Endothelial cell of umbilical vein (primary cell): ENCODE measurements around the gene NCOA7. TPM values are rescaled to one million over a fixed set of nuclear protein-coding genes. Genes with fewer than 3 reads are reported as not detected.
A peak's percentile ranks its signal among the peaks of the same experiment; 100 is the strongest.

Experiments used
- BruUV-seq: library from RNA; stranded (reverse); fragments of 400-500 nt; replicated peaks from 2 replicates; lab custom pipeline; 2021; lab: Mats Ljungman, UMichigan
- CTCF ChIA-PET: fragments of 300-600, 350-600 bp; sonication (Branson Sonifier 250); formaldehyde crosslinking; loops from one replicate; lab custom pipeline; 2021; ENCODE audit warnings: antibody characterized with exemption, inconsistent platforms; lab: Charles Lee
- POLR2A ChIA-PET: fragments of 300-600, 350-600 bp; sonication (Branson Sonifier 250); formaldehyde crosslinking; loops from one replicate; lab custom pipeline; 2021; ENCODE audit warnings: antibody characterized with exemption, inconsistent platforms; lab: Charles Lee
- DNase-seq: peaks from one replicate; pipeline ENCODE4 v3.0.0-alpha.2; 2011; ENCODE audit warnings: low read depth, low spot score
- FAIRE-seq: peaks from 2 replicates; lab custom pipeline; 2011; peaks lifted over from hg19 to GRCh38; lab: Jason Lieb, UNC
- H2AFZ ChIP-seq: 2 replicates; pipeline ENCODE4 v1.6.0; 2012; ENCODE audit warnings: low read depth, low read length, control low read depth, inconsistent platforms
- H3K27ac ChIP-seq: 2 replicates; pipeline ENCODE4 v1.5.1; 2011; ENCODE audit warnings: low read depth, mild to moderate bottlenecking, control low read depth, low read length, moderate library complexity; ENCODE audit not compliant: insufficient read depth
- H3K27me3 ChIP-seq, 2 experiments: 2 replicates each; pipeline versions ENCODE4 v1.6.0 to v1.6.1; 2011; ENCODE audit warnings: low read length in 2 of 2, mixed read lengths in 1 of 2; ENCODE audit not compliant: control insufficient read depth in 2 of 2, insufficient read depth in 2 of 2
- H3K36me3 ChIP-seq, 2 experiments: 2 replicates in 1 of 2; 3 replicates in 1 of 2; pipeline ENCODE4 v1.5.1; 2011; ENCODE audit warnings: low read length in 2 of 2, mild to moderate bottlenecking in 1 of 2, moderate library complexity in 1 of 2; ENCODE audit not compliant: control insufficient read depth in 2 of 2, insufficient read depth in 2 of 2; ENCODE audit errors: extremely low read depth in 1 of 2
- H3K4me1 ChIP-seq: 3 replicates; pipeline ENCODE4 v1.5.1; 2011; ENCODE audit warnings: mild to moderate bottlenecking, low read length; ENCODE audit not compliant: control insufficient read depth, insufficient read depth; ENCODE audit errors: extremely low read depth
- H3K4me2 ChIP-seq: 2 replicates; pipeline ENCODE4 v1.6.1; 2011; ENCODE audit warnings: low read length, control low read depth, mixed read lengths; ENCODE audit not compliant: insufficient read depth
- H3K4me3 ChIP-seq, 3 experiments: fragments of 200-600 bp in 1 of 3; sonication (generic), shearing (Covaris generic) in 1 of 3; replicated peaks in 1 of 3; 2 replicates each; pipeline ENCODE4 v1.5.1; 2011 to 2016; ENCODE audit warnings: control low read depth in 3 of 3, low read length in 3 of 3, mild to moderate bottlenecking in 2 of 3, inconsistent platforms in 1 of 3, low read depth in 1 of 3, moderate library complexity in 1 of 3; ENCODE audit not compliant: insufficient read depth in 1 of 3
- H3K79me2 ChIP-seq: 2 replicates; pipeline ENCODE4 v1.6.0; 2012; ENCODE audit warnings: low read length, inconsistent platforms; ENCODE audit not compliant: control insufficient read depth, insufficient read depth
- H3K9ac ChIP-seq: replicated peaks from 2 replicates; pipeline ENCODE3; 2011; ENCODE audit warnings: low read length, control low read depth; ENCODE audit not compliant: insufficient read depth; ENCODE audit errors: extremely low read depth
- H3K9me1 ChIP-seq: replicated peaks from 3 replicates; pipeline ENCODE4 v1.6.0; 2011; ENCODE audit warnings: mild to moderate bottlenecking, low read length; ENCODE audit not compliant: control insufficient read depth, insufficient read depth; ENCODE audit errors: extremely low read depth
- H3K9me3 ChIP-seq: replicated peaks from 2 replicates; pipeline ENCODE4 v1.5.1; 2012; ENCODE audit warnings: low read length, inconsistent platforms; ENCODE audit not compliant: control insufficient read depth, insufficient read depth
- H4K20me1 ChIP-seq: replicated peaks from 2 replicates; pipeline ENCODE3; 2011; ENCODE audit warnings: mild to moderate bottlenecking, low read length; ENCODE audit not compliant: control insufficient read depth, insufficient read depth; ENCODE audit errors: extremely low read depth
- EZH2 ChIP-seq: IDR thresholded peaks from 2 replicates; pipeline ENCODE4 v1.6.1; 2012; ENCODE audit warnings: borderline replicate concordance, low read depth, mild to moderate bottlenecking, moderate library complexity, low read length, inconsistent platforms; ENCODE audit not compliant: severe bottlenecking
- FOS ChIP-seq: IDR thresholded peaks from 2 replicates; pipeline ENCODE4 v1.6.1; 2011; ENCODE audit warnings: mild to moderate bottlenecking, low read length, moderate library complexity, borderline replicate concordance; ENCODE audit not compliant: insufficient read depth
- GATA2 ChIP-seq: IDR thresholded peaks from 2 replicates; pipeline ENCODE4 v1.7.0; 2011; ENCODE audit warnings: low read depth, mild to moderate bottlenecking, moderate library complexity, mixed read lengths, low read length; ENCODE audit not compliant: insufficient read length, insufficient read depth
- JUN ChIP-seq: IDR thresholded peaks from 2 replicates; pipeline ENCODE4 v1.6.1; 2011; ENCODE audit warnings: borderline replicate concordance, low read depth; ENCODE audit not compliant: insufficient read length, insufficient read depth
- MYC ChIP-seq: IDR thresholded peaks from one replicate; pipeline ENCODE4 v1.6.1; 2011; ENCODE audit warnings: mild to moderate bottlenecking, low read depth, low read length
- POLR2A ChIP-seq: IDR thresholded peaks from 2 replicates; pipeline ENCODE4 v1.6.1; 2012; ENCODE audit warnings: low read depth, mild to moderate bottlenecking, control low read depth, low read length
- POLR2AphosphoS5 ChIP-seq: IDR thresholded peaks from 2 replicates; pipeline ENCODE4 v1.6.1; 2012; ENCODE audit warnings: low read depth, mild to moderate bottlenecking, control low read depth, low read length, moderate library complexity; ENCODE audit not compliant: insufficient read depth
- dilution Hi-C: fragments of 300-500 bp; cut with MboI; formaldehyde crosslinking; loops from one replicate; pipeline ENCODE4 v1.15.0; 2019; ENCODE audit warnings: low sequenced_read_pairs; ENCODE audit not compliant: extremely low pct_ligation_motif_present
- intact Hi-C: fragments of 100-400 bp; cut with micrococcal nuclease; formaldehyde crosslinking; loops from one replicate; pipeline ENCODE4 v1.10.0; 2022
- polyA plus RNA-seq, 4 experiments: library from polyadenylated mRNA; depleted of rRNA in 3 of 4; stranded (reverse) in 3 of 4; unstranded in 1 of 4; fragments of >200 nt; gene quantifications; 2 replicates each; pipeline versions ENCODE4 v1.2.1 to v1.2.3, GENCODE V29; 2011 to 2012; ENCODE audit warnings: missing spikeins in 1 of 4
- total RNA-seq: library from RNA; stranded (reverse); gene quantifications from 2 replicates; pipeline ENCODE4 v1.2.3, GENCODE V29; 2021
- TF ChIP-seq, protein P1 (sequence below): IDR thresholded peaks from 2 replicates; pipeline ENCODE4 v1.6.1; 2011; ENCODE audit not compliant: insufficient read depth, insufficient read length
- TF ChIP-seq, protein P2 (sequence below), 2 donors: IDR thresholded peaks; 1 replicate in 1 of 2; 2 replicates in 1 of 2; pipeline ENCODE4 v1.5.1; 2011; ENCODE audit warnings: low read length in 2 of 2, mild to moderate bottlenecking in 2 of 2, moderate library complexity in 2 of 2, control low read depth in 1 of 2, inconsistent platforms in 1 of 2, low read depth in 1 of 2; ENCODE audit not compliant: insufficient read depth in 1 of 2; ENCODE audit errors: extremely low read depth in 1 of 2

The NCOA7 gene
- total and polyA plus RNA-seq, 2 donors (not counting 3 experiments of a cell fraction or from before 2014, with no cell fraction given) = 27.7 to 71.2 TPM

DNA sequence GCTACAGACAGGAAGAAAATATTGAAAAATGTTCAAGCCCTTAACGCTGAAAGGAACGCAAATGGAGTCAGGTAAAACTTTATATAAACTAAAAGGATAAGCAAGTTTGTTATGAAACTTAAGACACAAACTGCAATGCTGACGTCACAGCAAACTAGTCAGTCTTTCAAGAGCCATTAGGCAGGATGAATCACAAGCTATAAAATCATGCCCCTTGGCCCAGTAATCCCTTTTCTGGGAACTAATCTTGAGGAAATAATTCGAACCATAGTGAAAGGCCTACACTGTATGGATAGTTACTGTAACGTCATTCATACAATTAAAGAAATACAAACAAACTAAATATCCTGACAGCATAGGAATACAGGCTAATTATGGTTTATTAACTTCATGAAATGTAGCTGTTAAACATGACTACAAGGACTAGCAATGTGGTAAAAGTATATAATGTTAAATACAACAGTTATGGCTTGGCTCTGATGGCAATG lies 123.1 kb downstream of the NCOA7 start:
- TF ChIP-seq, protein P1, sequence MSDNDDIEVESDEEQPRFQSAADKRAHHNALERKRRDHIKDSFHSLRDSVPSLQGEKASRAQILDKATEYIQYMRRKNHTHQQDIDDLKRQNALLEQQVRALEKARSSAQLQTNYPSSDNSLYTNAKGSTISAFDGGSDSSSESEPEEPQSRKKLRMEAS = no peak
- peak; percentile 46 for TF ChIP-seq JUN
- peak; percentile 45 for TF ChIP-seq FOS
- dilution Hi-C loops = no loop called here
- H2AFZ ChIP-seq = no peak overlapping the region
- FAIRE-seq (peak; percentile 59), DNase-seq (peak; percentile 78)
- H3K9me3 ChIP-seq = no peaks in the 10 kb centered on the region
- H3K27me3 ChIP-seq = no peaks in the 10 kb centered on the region
- H3K36me3 ChIP-seq = peaks cover 11 to 13% of the 10 kb centered on the region in 2 experiments
- peak overlapping the region; percentile 15 for H3K27ac ChIP-seq
- H4K20me1 ChIP-seq = no peaks in the 10 kb centered on the region
- H3K9ac ChIP-seq = no peak overlapping the region
- no peaks in the 10 kb centered on the region for H3K79me2 ChIP-seq
- intact Hi-C loops = no loop called here
- CTCF ChIA-PET = interaction anchor here (0.8 to 1.8 kb wide), 15 partner anchors 9 to 602 kb away, joined by 3 to 22 read pairs (median 5); partner anchors contain the start of genes HINT3 and NCOA7
- BruUV-seq = no TSS peak
- H3K4me1 ChIP-seq = peaks cover 39% of the 10 kb centered on the region
- H3K4me2 ChIP-seq = peak overlapping the region; percentile 37
- no peak overlapping the region for H3K4me3 ChIP-seq
- H3K9me1 ChIP-seq = peaks cover 1% of the 10 kb centered on the region
- POLR2A ChIA-PET = no interaction called here

DNA sequence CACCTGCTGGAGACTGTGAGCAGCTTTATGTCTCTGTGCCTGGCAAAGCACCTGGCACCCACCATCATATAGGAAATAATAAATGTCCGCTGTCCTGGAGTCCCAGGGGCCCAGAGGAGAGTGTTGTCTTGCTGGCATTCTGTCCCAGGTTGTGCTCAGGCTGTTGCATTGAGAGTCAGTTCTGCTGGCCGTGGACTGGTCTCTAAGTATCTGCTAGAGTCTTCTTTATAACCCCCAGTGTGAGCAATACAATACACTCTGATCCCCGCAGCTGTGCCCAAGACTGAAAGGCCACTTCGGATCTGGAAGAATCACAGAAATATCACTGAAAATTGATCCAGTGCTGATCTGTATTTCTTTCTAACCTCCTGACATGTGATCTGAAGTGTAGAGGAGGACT lies 127.5 kb downstream of the NCOA7 start:
- no peak overlapping the region for H3K4me2 ChIP-seq

More for the DNA sequence above, 127.5 kb downstream of the NCOA7 start:
- TF ChIP-seq POLR2A (no peak), EZH2 (no peak), GATA2 (no peak), POLR2AphosphoS5 (no peak), JUN (no peak), FOS (no peak), MYC (no peak)
- TF ChIP-seq, protein P2, sequence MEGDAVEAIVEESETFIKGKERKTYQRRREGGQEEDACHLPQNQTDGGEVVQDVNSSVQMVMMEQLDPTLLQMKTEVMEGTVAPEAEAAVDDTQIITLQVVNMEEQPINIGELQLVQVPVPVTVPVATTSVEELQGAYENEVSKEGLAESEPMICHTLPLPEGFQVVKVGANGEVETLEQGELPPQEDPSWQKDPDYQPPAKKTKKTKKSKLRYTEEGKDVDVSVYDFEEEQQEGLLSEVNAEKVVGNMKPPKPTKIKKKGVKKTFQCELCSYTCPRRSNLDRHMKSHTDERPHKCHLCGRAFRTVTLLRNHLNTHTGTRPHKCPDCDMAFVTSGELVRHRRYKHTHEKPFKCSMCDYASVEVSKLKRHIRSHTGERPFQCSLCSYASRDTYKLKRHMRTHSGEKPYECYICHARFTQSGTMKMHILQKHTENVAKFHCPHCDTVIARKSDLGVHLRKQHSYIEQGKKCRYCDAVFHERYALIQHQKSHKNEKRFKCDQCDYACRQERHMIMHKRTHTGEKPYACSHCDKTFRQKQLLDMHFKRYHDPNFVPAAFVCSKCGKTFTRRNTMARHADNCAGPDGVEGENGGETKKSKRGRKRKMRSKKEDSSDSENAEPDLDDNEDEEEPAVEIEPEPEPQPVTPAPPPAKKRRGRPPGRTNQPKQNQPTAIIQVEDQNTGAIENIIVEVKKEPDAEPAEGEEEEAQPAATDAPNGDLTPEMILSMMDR (IDR thresholded peaks at IDR 0.05; ENCODE audit: extremely low read depth in 1 of 2, insufficient read depth in 1 of 2, low read depth in 1 of 2, low read length in 2 of 2) = no peak
- TF ChIP-seq, protein P1 = no peak
- no peaks in the 10 kb centered on the region for H3K9me3 ChIP-seq
- H4K20me1 ChIP-seq = no peaks in the 10 kb centered on the region
- no peaks in the 10 kb centered on the region for H3K27me3 ChIP-seq
- no peaks in the 10 kb centered on the region for H3K79me2 ChIP-seq
- H2AFZ ChIP-seq = no peak overlapping the region
- intact Hi-C loops = no loop called here
- dilution Hi-C loops = no loop called here
- FAIRE-seq = no peak
- no peak for DNase-seq
- POLR2A ChIA-PET = no interaction called here
- BruUV-seq = no TSS peak
- H3K27ac ChIP-seq = peak overlapping the region; percentile 19
- H3K4me3 ChIP-seq = no peak overlapping the region
- no peak overlapping the region for H3K9ac ChIP-seq
- H3K4me1 ChIP-seq = peaks cover 25% of the 10 kb centered on the region
- H3K36me3 ChIP-seq = peaks cover 20 to 22% of the 10 kb centered on the region in 2 experiments
- H3K9me1 ChIP-seq = no peaks in the 10 kb centered on the region
- CTCF ChIA-PET = interaction anchor here (0.8 to 3.1 kb wide), 9 partner anchors 12 to 128 kb away, joined by 3 to 23 read pairs (median 5); partner anchors contain the start of genes HINT3 and NCOA7
